ENCODE data around the gene DHX35. TPM values are rescaled to one million over a fixed set of nuclear protein-coding genes. Genes with fewer than 3 reads are reported as not detected.

The DHX35 gene
- 1 to 10 TPM; 7.5 to 8.3 TPM for total RNA-seq

GRCh38 chr20:38962044-38962927 lies at the start of gene DHX35:
Gene DHX35 (plus strand): TSS chr20:38962344. CDS start chr20:38962368, 24 bp downstream.

GRCh38 chr20:38926142-38926933 lies 35.8 kb upstream of the DHX35 start, which contains the start of gene FAM83D:
Gene FAM83D (plus strand): TSS chr20:38926417. CDS start chr20:38926443, 26 bp downstream.

Other genes with a start within 250 kb of the DHX35 start
- not detected for gene SLC32A1, start 237.9 kb upstream of the DHX35 start, total RNA-seq
- gene ACTR5, start 213.9 kb upstream of the DHX35 start, total RNA-seq, result 10 to 100 TPM in 1 of 2 experiments, 1 to 10 TPM in 1; 9.9 to 10.4 TPM
- gene PPP1R16B, start 156.6 kb upstream of the DHX35 start, total RNA-seq, result 10 to 100 TPM; 78.0 to 80.5 TPM
- gene FAM83D, start 35.9 kb upstream of the DHX35 start, total RNA-seq, result 10 to 100 TPM; 12.9 to 13.4 TPM

Data from activated naive CD4-positive, alpha-beta T cell treated with anti-CD3 and anti-CD28 coated beads, Interleukin-2, amount 10 ng/mL, durations not matched to agents 5 hours and 36 hours (primary cell).